ENCODE measurements around the gene ZDHHC12.

GRCh38 chr9:128696923-128697707 lies 26.8 kb downstream of the ZDHHC12 start:
- TF ChIP-seq CTCF (IDR thresholded peaks at IDR 0.05) (no peak), POLR2A (IDR thresholded peaks at IDR 0.05) (no peak)

Data from esophagus squamous epithelium (tissue), 4 donors.